HG02763 (cell line): Measurements from ENCODE around the gene CCDC85C.

Experiments
- ATAC-seq: cut with Tn5 transposase; IDR thresholded peaks from one replicate; pipeline ENCODE4 v1.9.1; 2021; ENCODE audit warnings: mild to moderate bottlenecking, moderate library complexity; ENCODE audit not compliant: unreplicated experiment

CCDC85C gene

GRCh38 chr14:99481745-99482099 is 122.3 kb downstream of the CCDC85C start:
- no peak for ATAC-seq

- peak; percentile 88 for ATAC-seq
These were observed 122.9 kb downstream of the CCDC85C start, which contains the start of gene CCNK for GRCh38 chr14:99480917-99481744. TSS of gene CCNK (plus strand) at chr14:99481409. CDS start at chr14:99492678, 11,269 bp downstream.

- peak; percentile 2 for ATAC-seq
These were observed 123.8 kb downstream of the CCDC85C start, which contains the start of gene SETD3 for GRCh38 chr14:99479906-99480869. TSS of gene SETD3 (minus strand) at chr14:99480859. CDS start at chr14:99465805, 15,054 bp downstream.

GRCh38 chr14:99479160-99479905 is 124.7 kb downstream of the CCDC85C start:
- no peak for ATAC-seq

- ATAC-seq: no peak
These were observed 125.9 kb downstream of the CCDC85C start for GRCh38 chr14:99478128-99478527.

GRCh38 chr14:99476864-99477263 is 127.1 kb downstream of the CCDC85C start:
- ATAC-seq: no peak

- no peak for ATAC-seq
These were observed 128.3 kb downstream of the CCDC85C start for GRCh38 chr14:99475660-99476059.

GRCh38 chr14:99475179-99475578 is 128.8 kb downstream of the CCDC85C start:
- ATAC-seq: no peak

- no peak for ATAC-seq
These were observed 130.5 kb downstream of the CCDC85C start for GRCh38 chr14:99473458-99473857.

GRCh38 chr14:99472937-99473336 is 131.1 kb downstream of the CCDC85C start:
- no peak for ATAC-seq

GRCh38 chr14:99471731-99472130 is 132.3 kb downstream of the CCDC85C start:
- ATAC-seq: no peak

- no peak for ATAC-seq
These were observed 135.0 kb downstream of the CCDC85C start for GRCh38 chr14:99468836-99469592.

- ATAC-seq: no peak
These were observed 135.9 kb downstream of the CCDC85C start for GRCh38 chr14:99468081-99468480.

GRCh38 chr14:99467336-99468078 is 136.5 kb downstream of the CCDC85C start:
- ATAC-seq: no peak

- no peak for ATAC-seq
These were observed 137.2 kb downstream of the CCDC85C start for GRCh38 chr14:99466758-99467157.

- no peak for ATAC-seq
These were observed 138.7 kb downstream of the CCDC85C start for GRCh38 chr14:99465288-99465687.

- ATAC-seq: no peak
These were observed 140.0 kb downstream of the CCDC85C start for GRCh38 chr14:99463974-99464373.

GRCh38 chr14:99462210-99462609 is 141.8 kb downstream of the CCDC85C start:
- ATAC-seq: no peak

- ATAC-seq: no peak
These were observed 142.5 kb downstream of the CCDC85C start for GRCh38 chr14:99461411-99462085.
